KMS-11 (cell line): ENCODE results near the gene HMGN4.

Experiments used
- H2AFZ ChIP-seq: fragments of 200-600 bp; sonication (generic); 2 replicates; pipeline ENCODE4 v1.6.1; 2016; ENCODE audit warnings: antibody characterized with exemption, mixed run types, low read depth
- H3K27ac ChIP-seq: fragments of 200-600 bp; sonication (generic); 2 replicates; pipeline ENCODE4 v1.6.1; 2016; ENCODE audit warnings: mild to moderate bottlenecking, mixed run types
- H3K27me3 ChIP-seq: fragments of 200-600 bp; sonication (generic); 2 replicates; pipeline ENCODE4 v1.6.1; 2017; ENCODE audit warnings: mild to moderate bottlenecking, low read depth, mixed run types, moderate library complexity; ENCODE audit not compliant: insufficient read depth
- H3K36me3 ChIP-seq: fragments of 200-600 bp; sonication (generic); 2 replicates; pipeline ENCODE4 v1.6.1; 2017; ENCODE audit warnings: mild to moderate bottlenecking, mixed run types; ENCODE audit not compliant: insufficient read depth
- H3K4me1 ChIP-seq: fragments of 200-600 bp; sonication (generic); 2 replicates; pipeline ENCODE4 v1.6.1; 2016; ENCODE audit warnings: mild to moderate bottlenecking, low read depth, mixed run types; ENCODE audit not compliant: poor library complexity, severe bottlenecking
- H3K4me2 ChIP-seq: fragments of 200-600 bp; sonication (generic); 2 replicates; pipeline ENCODE4 v1.7.0; 2016; ENCODE audit warnings: mild to moderate bottlenecking, mixed run types
- H3K4me3 ChIP-seq: fragments of 200-600 bp; sonication (generic); IDR thresholded peaks from 2 replicates; pipeline ENCODE4 v1.6.1; 2017; ENCODE audit warnings: low read depth, low read length, mixed read lengths; ENCODE audit not compliant: insufficient read depth
- H3K79me2 ChIP-seq: fragments of 200-600 bp; sonication (generic); 2 replicates; pipeline ENCODE4 v1.6.1; 2016; ENCODE audit warnings: low read depth, mixed run types; ENCODE audit not compliant: insufficient read depth
- H3K9ac ChIP-seq: fragments of 200-600 bp; sonication (generic); 2 replicates; pipeline ENCODE4 v1.6.1; 2016; ENCODE audit warnings: mild to moderate bottlenecking, mixed run types
- H4K20me1 ChIP-seq: fragments of 200-600 bp; sonication (generic); 2 replicates; pipeline ENCODE4 v1.6.1; 2016; ENCODE audit warnings: mild to moderate bottlenecking, mixed run types; ENCODE audit not compliant: insufficient read depth
- CTCF ChIP-seq: fragments of 200-600 bp; sonication (generic); conservative IDR thresholded peaks from 2 replicates; pipeline ENCODE4 v1.6.1; 2017; ENCODE audit warnings: low read depth, mild to moderate bottlenecking, antibody characterized with exemption, low read length, moderate library complexity, mixed read lengths

The HMGN4 gene

GRCh38 chr6:26554447-26554696 lies 16.2 kb downstream of the HMGN4 start:
- no peak for TF ChIP-seq CTCF
- no peak overlapping the region for H3K4me3 ChIP-seq
- H3K9ac ChIP-seq: peak overlapping the region; percentile 57
- peaks cover 35% of the 10 kb centered on the region for H3K4me1 ChIP-seq
- H3K4me2 ChIP-seq: peak overlapping the region; percentile 65
- no peaks in the 10 kb centered on the region for H4K20me1 ChIP-seq
- H3K79me2 ChIP-seq: no peaks in the 10 kb centered on the region
- peak overlapping the region; percentile 39 for H2AFZ ChIP-seq
- no peaks in the 10 kb centered on the region for H3K27me3 ChIP-seq
- no peaks in the 10 kb centered on the region for H3K36me3 ChIP-seq
- H3K27ac ChIP-seq: peak overlapping the region; percentile 85

DNA sequence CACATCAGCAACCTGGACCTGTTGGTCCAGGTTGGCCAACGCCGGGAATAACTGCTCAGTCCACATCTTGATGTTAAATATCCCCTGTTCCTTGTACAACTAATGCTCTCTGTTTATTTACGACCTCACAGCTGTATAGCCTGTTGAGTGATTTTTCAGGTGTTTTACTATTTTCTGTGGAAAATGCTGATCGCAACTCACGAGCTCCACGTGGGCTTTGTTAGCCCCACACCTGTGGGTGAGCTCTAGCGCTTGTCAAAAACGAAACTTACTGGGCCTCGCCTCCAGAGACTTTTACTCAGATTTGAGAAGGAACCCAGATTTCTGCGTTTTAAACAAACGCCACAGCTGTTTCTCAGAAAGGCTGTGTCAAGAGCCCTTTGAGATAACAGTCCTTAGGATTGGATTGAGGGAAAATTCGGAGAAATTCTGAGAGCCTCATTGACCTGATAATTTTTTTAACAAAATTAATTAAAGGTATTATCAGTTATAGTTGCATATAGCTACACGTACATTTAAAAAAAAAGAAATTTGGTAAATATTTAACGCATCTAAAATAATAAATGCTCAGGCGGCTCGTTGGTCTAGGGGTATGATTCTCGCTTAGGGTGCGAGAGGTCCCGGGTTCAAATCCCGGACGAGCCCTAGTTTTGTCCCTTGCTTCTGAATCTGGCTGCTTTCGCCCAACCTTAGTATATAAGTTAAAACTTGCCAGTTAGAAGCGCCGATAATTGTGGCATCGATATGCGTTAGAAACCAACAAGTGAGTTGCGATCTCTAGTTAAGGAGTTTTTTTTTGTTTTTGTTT lies 16.7 kb downstream of the HMGN4 start:
- TF ChIP-seq CTCF: no peak
- peak overlapping the region; percentile 65 for H3K4me2 ChIP-seq
- no peaks in the 10 kb centered on the region for H3K79me2 ChIP-seq
- H4K20me1 ChIP-seq: no peaks in the 10 kb centered on the region
- peaks cover 31% of the 10 kb centered on the region for H3K4me1 ChIP-seq
- H3K27me3 ChIP-seq: no peaks in the 10 kb centered on the region
- H3K36me3 ChIP-seq: no peaks in the 10 kb centered on the region
- peak overlapping the region; percentile 57 for H3K9ac ChIP-seq
- peak overlapping the region; percentile 39 for H2AFZ ChIP-seq
- peak overlapping the region; percentile 85 for H3K27ac ChIP-seq
- H3K4me3 ChIP-seq: peak overlapping the region; percentile 19

- Histone ChIP-seq H3K27ac (peak overlapping the region; percentile 85; the same call in 1 of the 2 replicates), H3K4me3 (peak overlapping the region; percentile 19), H3K27me3 (no peaks in the 10 kb centered on the region), H3K9ac (peak overlapping the region; percentile 57; the same call in 1 of the 2 replicates), H3K36me3 (no peaks in the 10 kb centered on the region), H2AFZ (no peak overlapping the region), H3K4me1 (peaks cover 29% of the 10 kb centered on the region), H3K79me2 (no peaks in the 10 kb centered on the region), H3K4me2 (peak overlapping the region; percentile 65), H4K20me1 (no peaks in the 10 kb centered on the region)
- TF ChIP-seq CTCF: no peak; the same call in 1 of the 2 replicates
Observed at GRCh38 chr6:26555505-26556262, 17.5 kb downstream of the HMGN4 start.

GRCh38 chr6:26556263-26557070 lies 18.3 kb downstream of the HMGN4 start:
- Histone ChIP-seq H3K79me2 (no peaks in the 10 kb centered on the region), H3K9ac (no peak overlapping the region; the same call in 1 of the 2 replicates), H4K20me1 (no peaks in the 10 kb centered on the region), H3K27me3 (no peaks in the 10 kb centered on the region), H3K4me3 (peak overlapping the region; percentile 13), H2AFZ (no peak overlapping the region), H3K4me1 (peaks cover 25% of the 10 kb centered on the region), H3K4me2 (peak overlapping the region; percentile 65), H3K36me3 (no peaks in the 10 kb centered on the region), H3K27ac (peak overlapping the region; percentile 85; the same call in 1 of the 2 replicates)
- no peak for TF ChIP-seq CTCF
